DND-41 (cell line): ENCODE data around the gene IRX2.
A peak's percentile ranks its signal among the peaks of the same experiment; 100 is the strongest.

Experiments used
- ATAC-seq: fragments of 200-7000 bp; cut with Tn5 transposase; 3 replicates; pipeline ENCODE4 v1.9.1; 2021; ENCODE audit warnings: low read depth; ENCODE audit not compliant: insufficient read depth
- DNase-seq: peaks from one replicate; pipeline ENCODE4 v3.0.0-alpha.2; 2020
- H2AFZ ChIP-seq: 2 replicates; pipeline ENCODE4 v1.6.0; 2012; ENCODE audit warnings: low read depth, low read length
- H3K27ac ChIP-seq: 2 replicates; pipeline ENCODE4 v1.5.1; 2012; ENCODE audit warnings: low read length, inconsistent platforms
- H3K27me3 ChIP-seq: fragments of 200-600 bp; sonication (generic); 2 replicates; pipeline ENCODE4 v1.6.0; 2012; ENCODE audit warnings: low read length, mild to moderate bottlenecking, inconsistent platforms; ENCODE audit not compliant: insufficient read depth, poor library complexity
- H3K36me3 ChIP-seq: 2 replicates; pipeline ENCODE4 v1.5.1; 2012; ENCODE audit warnings: low read length, inconsistent platforms; ENCODE audit not compliant: insufficient read depth
- H3K4me1 ChIP-seq: 2 replicates; pipeline ENCODE4 v1.5.1; 2012; ENCODE audit warnings: mild to moderate bottlenecking, low read length; ENCODE audit not compliant: insufficient read depth
- H3K4me2 ChIP-seq: 2 replicates; pipeline ENCODE4 v1.6.0; 2012; ENCODE audit warnings: mild to moderate bottlenecking, moderate library complexity, low read length, inconsistent platforms; ENCODE audit not compliant: insufficient read depth
- H3K4me3 ChIP-seq, 2 experiments: fragments of 200-600 bp in 1 of 2; shearing (Covaris generic) in 1 of 2; 2 replicates each; pipeline ENCODE4 v1.5.1; 2012 to 2016; ENCODE audit warnings: inconsistent platforms in 2 of 2, low read length in 2 of 2, mild to moderate bottlenecking in 2 of 2, low read depth in 1 of 2, moderate library complexity in 1 of 2
- H3K79me2 ChIP-seq: 2 replicates; pipeline ENCODE4 v1.6.0; 2012; ENCODE audit warnings: low read length, inconsistent platforms; ENCODE audit not compliant: insufficient read depth
- H3K9ac ChIP-seq: 2 replicates; pipeline ENCODE4 v1.6.0; 2012; ENCODE audit warnings: low read depth, mild to moderate bottlenecking, inconsistent platforms, low read length, moderate library complexity
- H3K9me3 ChIP-seq: 2 replicates; pipeline ENCODE4 v1.5.1; 2012; ENCODE audit warnings: low read length, moderate library complexity, mild to moderate bottlenecking, inconsistent platforms; ENCODE audit not compliant: insufficient read depth, severe bottlenecking
- H4K20me1 ChIP-seq: 2 replicates; pipeline ENCODE4 v1.6.0; 2012; ENCODE audit warnings: low read length; ENCODE audit not compliant: insufficient read depth
- CTCF ChIP-seq: IDR thresholded peaks from 2 replicates; pipeline ENCODE4 v1.5.1; 2012; ENCODE audit warnings: borderline replicate concordance, low read length, moderate library complexity, mild to moderate bottlenecking; ENCODE audit not compliant: poor library complexity, severe bottlenecking; ENCODE audit errors: extremely low read depth
- EZH2 ChIP-seq: IDR thresholded peaks from 3 replicates; pipeline ENCODE4 v1.6.1; 2012; ENCODE audit warnings: borderline replicate concordance, low read depth, mild to moderate bottlenecking, moderate library complexity, low read length, inconsistent platforms; ENCODE audit not compliant: severe bottlenecking

The IRX2 gene

GRCh38 chr5:2756211-2757152 is 5.0 kb upstream of the IRX2 start:
- H3K79me2 ChIP-seq, result no peaks in the 10 kb centered on the region
- H3K4me3 ChIP-seq, result no peak overlapping the region
- ATAC-seq (no peak), DNase-seq (no peak)
- no peaks in the 10 kb centered on the region for H3K36me3 ChIP-seq
- H3K9ac ChIP-seq, result no peak overlapping the region
- no peaks in the 10 kb centered on the region for H3K27me3 ChIP-seq
- no peaks in the 10 kb centered on the region for H3K9me3 ChIP-seq
- peaks cover 54% of the 10 kb centered on the region for H3K4me1 ChIP-seq
- H4K20me1 ChIP-seq, result no peaks in the 10 kb centered on the region
- H3K4me2 ChIP-seq, result no peak overlapping the region
- no peak for TF ChIP-seq CTCF
- TF ChIP-seq EZH2, result no peak
- H2AFZ ChIP-seq, result no peak overlapping the region
- H3K27ac ChIP-seq, result peak overlapping the region; percentile 73; the same call in 1 of the 2 replicates

- Histone ChIP-seq H3K27me3 (no peaks in the 10 kb centered on the region), H3K4me3 (peak overlapping the region in 1 of 2 experiments; percentile 34; a peak in 2 of 4 replicates)
- peak; percentile 23 for DNase-seq
These were observed 4.2 kb upstream of the IRX2 start for GRCh38 chr5:2755681-2756171.

GRCh38 chr5:2755076-2755680 is 3.7 kb upstream of the IRX2 start:
- ATAC-seq, result peak; percentile 83
- TF ChIP-seq EZH2 (no peak), CTCF (peak; percentile 65)
- H3K27me3 ChIP-seq, result no peaks in the 10 kb centered on the region
- DNase-seq, result peak; percentile 77
- H3K4me1 ChIP-seq, result peaks cover 46% of the 10 kb centered on the region
- no peaks in the 10 kb centered on the region for H4K20me1 ChIP-seq
- H3K9ac ChIP-seq, result peak overlapping the region; percentile 56
- no peaks in the 10 kb centered on the region for H3K79me2 ChIP-seq
- no peaks in the 10 kb centered on the region for H3K9me3 ChIP-seq
- H3K4me3 ChIP-seq, result peak overlapping the region in 1 of 2 experiments; percentile 34; a peak in 2 of 4 replicates
- H3K27ac ChIP-seq, result peak overlapping the region; percentile 73
- H2AFZ ChIP-seq, result peak overlapping the region; percentile 69
- H3K4me2 ChIP-seq, result peak overlapping the region; percentile 47
- H3K36me3 ChIP-seq, result no peaks in the 10 kb centered on the region

More at GRCh38 chr5:2755681-2756171, 4.2 kb upstream of the IRX2 start:
- no peaks in the 10 kb centered on the region for H3K36me3 ChIP-seq
- H3K4me1 ChIP-seq, result peaks cover 46% of the 10 kb centered on the region
- TF ChIP-seq EZH2 (no peak), CTCF (no peak)
- ATAC-seq, result no peak; the same call in 2 of the 3 replicates
- no peaks in the 10 kb centered on the region for H3K79me2 ChIP-seq
- peak overlapping the region; percentile 73 for H3K27ac ChIP-seq
- peak overlapping the region; percentile 56 for H3K9ac ChIP-seq
- peak overlapping the region; percentile 47 for H3K4me2 ChIP-seq
- H3K9me3 ChIP-seq, result no peaks in the 10 kb centered on the region
- peak overlapping the region; percentile 69 for H2AFZ ChIP-seq
- no peaks in the 10 kb centered on the region for H4K20me1 ChIP-seq
